ENCODE data around the gene CDKAL1. TPM values are rescaled to one million over a fixed set of nuclear protein-coding genes. Genes with fewer than 3 reads are reported as not detected.

CDKAL1 gene
- total RNA-seq, 1 experiment from 2014 or later = 11.8 TPM

GRCh38 chr6:21079468-21080048, 545.3 kb downstream of the CDKAL1 start:
- H3K27me3 Mint-ChIP-seq (ENCODE audit: insufficient read depth, unreplicated experiment) = no peaks in the 10 kb centered on the region
- H3K4me3 Mint-ChIP-seq (ENCODE audit: unreplicated experiment) = no peak overlapping the region
- H3K4me1 Mint-ChIP-seq (ENCODE audit: insufficient read depth, unreplicated experiment) = no peaks in the 10 kb centered on the region
- BruUV-seq (replicated peaks) = no TSS peak
- DNase-seq (ENCODE audit: unreplicated experiment) = no peak
- H3K36me3 Mint-ChIP-seq (ENCODE audit: insufficient read depth, unreplicated experiment) = no peaks in the 10 kb centered on the region
- peaks cover 8% of the 10 kb centered on the region for H3K9me3 Mint-ChIP-seq (ENCODE audit: unreplicated experiment)
- ChIA-PET POLR2A (no interaction called here), CTCF (no interaction called here)
- intact Hi-C loops (cut with micrococcal nuclease) = no loop called here
- TF ChIP-seq CTCF (IDR thresholded peaks at IDR 0.05; ENCODE audit: unreplicated experiment) = no peak
- no peak overlapping the region for H3K27ac Mint-ChIP-seq (ENCODE audit: low read depth, unreplicated experiment)

- peaks cover 8% of the 10 kb centered on the region for H3K9me3 Mint-ChIP-seq (ENCODE audit: unreplicated experiment)
- intact Hi-C loops (cut with micrococcal nuclease) = no loop called here
- ChIA-PET CTCF (no interaction called here), POLR2A (no interaction called here)
- H3K27me3 Mint-ChIP-seq (ENCODE audit: insufficient read depth, unreplicated experiment) = no peaks in the 10 kb centered on the region
- no peak overlapping the region for H3K4me3 Mint-ChIP-seq (ENCODE audit: unreplicated experiment)
- no peak for DNase-seq (ENCODE audit: unreplicated experiment)
- no peak for TF ChIP-seq CTCF (IDR thresholded peaks at IDR 0.05; ENCODE audit: unreplicated experiment)
- no peaks in the 10 kb centered on the region for H3K36me3 Mint-ChIP-seq (ENCODE audit: insufficient read depth, unreplicated experiment)
- H3K4me1 Mint-ChIP-seq (ENCODE audit: insufficient read depth, unreplicated experiment) = no peaks in the 10 kb centered on the region
- no TSS peak for BruUV-seq (replicated peaks)
- no peak overlapping the region for H3K27ac Mint-ChIP-seq (ENCODE audit: low read depth, unreplicated experiment)
These were observed 546.0 kb downstream of the CDKAL1 start for GRCh38 chr6:21080221-21080620.

- ChIA-PET CTCF (no interaction called here), POLR2A (no interaction called here)
- H3K36me3 Mint-ChIP-seq (ENCODE audit: insufficient read depth, unreplicated experiment) = no peaks in the 10 kb centered on the region
- intact Hi-C loops (cut with micrococcal nuclease) = no loop called here
- H3K4me1 Mint-ChIP-seq (ENCODE audit: insufficient read depth, unreplicated experiment) = no peaks in the 10 kb centered on the region
- no peaks in the 10 kb centered on the region for H3K27me3 Mint-ChIP-seq (ENCODE audit: insufficient read depth, unreplicated experiment)
- TF ChIP-seq CTCF (IDR thresholded peaks at IDR 0.05; ENCODE audit: unreplicated experiment) = no peak
- no peak overlapping the region for H3K27ac Mint-ChIP-seq (ENCODE audit: low read depth, unreplicated experiment)
- peaks cover 8% of the 10 kb centered on the region for H3K9me3 Mint-ChIP-seq (ENCODE audit: unreplicated experiment)
- BruUV-seq (replicated peaks) = no TSS peak
- no peak overlapping the region for H3K4me3 Mint-ChIP-seq (ENCODE audit: unreplicated experiment)
- DNase-seq (ENCODE audit: unreplicated experiment) = no peak
These were observed 547.8 kb downstream of the CDKAL1 start for GRCh38 chr6:21082091-21082490.

GRCh38 chr6:21083708-21084107, 549.5 kb downstream of the CDKAL1 start:
- ChIA-PET CTCF (no interaction called here), POLR2A (no interaction called here)
- no peaks in the 10 kb centered on the region for H3K4me1 Mint-ChIP-seq (ENCODE audit: insufficient read depth, unreplicated experiment)
- no peak for TF ChIP-seq CTCF (IDR thresholded peaks at IDR 0.05; ENCODE audit: unreplicated experiment)
- no peak for DNase-seq (ENCODE audit: unreplicated experiment)
- no peak overlapping the region for H3K4me3 Mint-ChIP-seq (ENCODE audit: unreplicated experiment)
- H3K27ac Mint-ChIP-seq (ENCODE audit: low read depth, unreplicated experiment) = no peak overlapping the region
- H3K36me3 Mint-ChIP-seq (ENCODE audit: insufficient read depth, unreplicated experiment) = no peaks in the 10 kb centered on the region
- intact Hi-C loops (cut with micrococcal nuclease) = no loop called here
- no peaks in the 10 kb centered on the region for H3K27me3 Mint-ChIP-seq (ENCODE audit: insufficient read depth, unreplicated experiment)
- peaks cover 8% of the 10 kb centered on the region for H3K9me3 Mint-ChIP-seq (ENCODE audit: unreplicated experiment)
- BruUV-seq (replicated peaks) = no TSS peak
